ENCODE results near the gene COX4I2.
A peak's percentile ranks its signal among the peaks of the same experiment; 100 is the strongest.
"Not testable (repeated sequence)": the region's sequence is repeated elsewhere in the genome, so short reads cannot be mapped to it uniquely, and the experiment has no call there.

Gene COX4I2

GRCh38 chr20:31637660-31638059, at the start of gene COX4I2:
Gene COX4I2, plus strand, starts transcription at chr20:31637912. Its CDS starts 1,106 bp downstream, at chr20:31639018.
- DNase-seq (ENCODE audit: low read depth in 3 of 3, low spot score in 1 of 3): no peak

GRCh38 chr20:31590717-31591225, 46.9 kb upstream of the COX4I2 start:
- no peak for DNase-seq (ENCODE audit: low read depth in 3 of 3, low spot score in 1 of 3)

- no peak for DNase-seq (ENCODE audit: low read depth in 3 of 3, low spot score in 1 of 3)
These were observed 44.3 kb upstream of the COX4I2 start for GRCh38 chr20:31593221-31594001.

GRCh38 chr20:31594002-31594557, 43.6 kb upstream of the COX4I2 start:
- no peak for DNase-seq (ENCODE audit: low read depth in 3 of 3, low spot score in 1 of 3)

- no peak for DNase-seq (ENCODE audit: low read depth in 3 of 3, low spot score in 1 of 3)
These were observed 42.9 kb upstream of the COX4I2 start for GRCh38 chr20:31594558-31595379.

GRCh38 chr20:31595380-31595653, 42.4 kb upstream of the COX4I2 start:
- DNase-seq (ENCODE audit: low read depth in 3 of 3, low spot score in 1 of 3): no peak

GRCh38 chr20:31595654-31596411, 41.9 kb upstream of the COX4I2 start:
- no peak for DNase-seq (ENCODE audit: low read depth in 3 of 3, low spot score in 1 of 3)

- not testable (repeated sequence) for DNase-seq (ENCODE audit: low read depth in 3 of 3, low spot score in 1 of 3)
These were observed 41.3 kb upstream of the COX4I2 start for GRCh38 chr20:31596412-31596715.

- DNase-seq (ENCODE audit: low read depth in 3 of 3, low spot score in 1 of 3): no peak
These were observed 40.8 kb upstream of the COX4I2 start for GRCh38 chr20:31596831-31597480.

GRCh38 chr20:31597481-31597855, 40.2 kb upstream of the COX4I2 start:
- no peak for DNase-seq (ENCODE audit: low read depth in 3 of 3, low spot score in 1 of 3)

- no peak for DNase-seq (ENCODE audit: low read depth in 3 of 3, low spot score in 1 of 3)
These were observed 35.3 kb upstream of the COX4I2 start for GRCh38 chr20:31602431-31602778.

GRCh38 chr20:31602779-31603441, 34.8 kb upstream of the COX4I2 start:
- DNase-seq (ENCODE audit: low read depth in 3 of 3, low spot score in 1 of 3): no peak

- DNase-seq (ENCODE audit: low read depth in 3 of 3, low spot score in 1 of 3): peak; percentile 34 to 37 (median 37)
These were observed 33.7 kb upstream of the COX4I2 start for GRCh38 chr20:31603822-31604566.

GRCh38 chr20:31604567-31605030, 33.1 kb upstream of the COX4I2 start:
- DNase-seq (ENCODE audit: low read depth in 3 of 3, low spot score in 1 of 3): no peak

- DNase-seq (ENCODE audit: low read depth in 3 of 3, low spot score in 1 of 3): peak; percentile 71 to 79 (median 75)
These were observed 32.4 kb upstream of the COX4I2 start, which contains the start of gene ID1 for GRCh38 chr20:31605031-31605901. Gene ID1, plus strand, starts transcription at chr20:31605289. Its CDS starts 99 bp downstream, at chr20:31605388.

GRCh38 chr20:31605902-31606803, 31.6 kb upstream of the COX4I2 start:
- no peak for DNase-seq (ENCODE audit: low read depth in 3 of 3, low spot score in 1 of 3)

- no peak for DNase-seq (ENCODE audit: low read depth in 3 of 3, low spot score in 1 of 3)
These were observed 30.7 kb upstream of the COX4I2 start for GRCh38 chr20:31606804-31607639.
